ENCODE results near the gene KATNIP.

The KATNIP gene

DNA sequence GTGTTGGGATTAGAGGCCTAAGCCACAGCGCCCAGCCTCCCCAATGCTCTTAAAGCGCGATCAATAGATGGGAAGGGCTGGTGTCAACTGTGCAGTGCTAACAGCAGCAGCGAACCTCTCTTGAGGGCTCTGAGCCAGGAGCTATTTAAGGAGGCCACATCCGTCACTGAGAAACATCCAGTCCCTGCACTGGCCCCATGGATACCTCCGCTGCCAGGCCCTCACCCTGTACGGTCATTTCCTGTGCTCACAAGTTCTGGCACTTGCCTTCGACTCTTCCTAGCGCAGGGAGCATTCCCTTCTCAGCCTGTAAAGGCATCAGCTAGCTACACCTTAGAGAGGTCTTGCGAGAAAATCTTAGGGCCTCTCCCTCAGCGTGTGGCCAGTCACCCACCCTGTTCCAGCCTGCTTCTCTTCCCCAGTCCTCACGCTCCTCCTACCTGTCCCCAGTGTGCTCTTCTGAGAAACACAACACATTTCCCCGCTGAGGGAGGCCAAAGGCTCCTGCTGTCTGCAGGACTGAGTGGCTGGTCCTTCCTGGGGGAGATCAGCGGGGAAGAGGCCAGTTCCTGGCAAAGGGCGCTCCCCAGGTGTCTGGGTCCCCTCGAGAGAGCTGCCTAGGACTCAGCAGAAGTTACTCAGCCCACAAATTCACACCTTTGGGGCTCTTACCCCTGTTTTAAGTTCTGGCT, 28.8 kb upstream of the KATNIP start:
- no peak overlapping the region for H3K4me3 ChIP-seq (ENCODE audit: low read length)
- TF ChIP-seq, protein P1, sequence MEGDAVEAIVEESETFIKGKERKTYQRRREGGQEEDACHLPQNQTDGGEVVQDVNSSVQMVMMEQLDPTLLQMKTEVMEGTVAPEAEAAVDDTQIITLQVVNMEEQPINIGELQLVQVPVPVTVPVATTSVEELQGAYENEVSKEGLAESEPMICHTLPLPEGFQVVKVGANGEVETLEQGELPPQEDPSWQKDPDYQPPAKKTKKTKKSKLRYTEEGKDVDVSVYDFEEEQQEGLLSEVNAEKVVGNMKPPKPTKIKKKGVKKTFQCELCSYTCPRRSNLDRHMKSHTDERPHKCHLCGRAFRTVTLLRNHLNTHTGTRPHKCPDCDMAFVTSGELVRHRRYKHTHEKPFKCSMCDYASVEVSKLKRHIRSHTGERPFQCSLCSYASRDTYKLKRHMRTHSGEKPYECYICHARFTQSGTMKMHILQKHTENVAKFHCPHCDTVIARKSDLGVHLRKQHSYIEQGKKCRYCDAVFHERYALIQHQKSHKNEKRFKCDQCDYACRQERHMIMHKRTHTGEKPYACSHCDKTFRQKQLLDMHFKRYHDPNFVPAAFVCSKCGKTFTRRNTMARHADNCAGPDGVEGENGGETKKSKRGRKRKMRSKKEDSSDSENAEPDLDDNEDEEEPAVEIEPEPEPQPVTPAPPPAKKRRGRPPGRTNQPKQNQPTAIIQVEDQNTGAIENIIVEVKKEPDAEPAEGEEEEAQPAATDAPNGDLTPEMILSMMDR (conservative IDR thresholded peaks at IDR 0.05; ENCODE audit: low read depth, low read length), result no peak
- no peak for DNase-seq (ENCODE audit: low read depth)

DNA sequence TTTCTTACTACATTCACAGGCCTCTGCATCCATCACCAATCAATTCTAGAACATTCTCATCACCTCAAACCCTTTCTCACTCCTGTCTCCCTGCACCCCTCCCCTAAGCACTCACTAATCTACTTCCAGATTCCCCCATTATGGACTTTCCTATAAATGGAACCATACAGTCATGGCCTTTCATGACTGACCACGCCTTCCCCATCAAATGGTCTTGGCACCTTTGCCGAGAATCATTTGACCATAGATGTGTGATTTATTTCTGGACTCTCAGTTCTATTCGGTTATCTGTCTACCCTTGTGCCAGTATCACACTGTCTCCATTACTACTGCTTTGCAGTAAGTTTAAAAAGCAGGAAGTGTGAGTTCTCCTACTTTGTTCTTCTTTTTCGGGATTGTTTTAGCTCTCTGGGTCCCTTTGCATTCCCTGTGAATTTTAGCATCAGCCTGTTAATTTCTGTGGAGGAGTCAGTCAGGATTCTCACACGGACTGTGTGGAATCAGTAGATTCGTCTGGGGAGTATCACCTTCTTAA, 27.7 kb upstream of the KATNIP start:
- TF ChIP-seq, protein P1 (conservative IDR thresholded peaks at IDR 0.05; ENCODE audit: low read depth, low read length), result no peak
- no peak overlapping the region for H3K4me3 ChIP-seq (ENCODE audit: low read length)
- DNase-seq (ENCODE audit: low read depth), result no peak

DNA sequence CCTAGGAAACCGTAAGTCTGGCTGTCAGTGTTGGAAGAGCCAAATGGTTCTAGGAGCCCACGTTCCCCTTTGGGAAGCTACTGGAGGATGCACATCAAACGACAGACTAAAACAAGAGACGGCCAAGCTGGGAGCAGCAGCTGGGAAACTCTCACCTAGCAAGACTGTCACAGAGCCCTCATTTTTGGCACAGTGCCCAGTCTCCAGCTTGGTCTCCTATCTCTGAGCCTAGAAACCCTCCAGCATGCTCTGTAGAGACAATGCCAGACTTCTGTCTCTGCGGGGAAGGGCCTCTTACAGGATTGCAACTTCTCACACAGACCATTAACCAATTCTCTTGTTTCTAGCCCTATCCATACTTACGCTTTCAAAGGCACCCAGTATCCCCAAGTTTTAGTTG, 23.8 kb upstream of the KATNIP start:
- no peak for DNase-seq (ENCODE audit: low read depth)
- TF ChIP-seq, protein P1 (conservative IDR thresholded peaks at IDR 0.05; ENCODE audit: low read depth, low read length), result no peak
- no peak overlapping the region for H3K4me3 ChIP-seq (ENCODE audit: low read length)

DNA sequence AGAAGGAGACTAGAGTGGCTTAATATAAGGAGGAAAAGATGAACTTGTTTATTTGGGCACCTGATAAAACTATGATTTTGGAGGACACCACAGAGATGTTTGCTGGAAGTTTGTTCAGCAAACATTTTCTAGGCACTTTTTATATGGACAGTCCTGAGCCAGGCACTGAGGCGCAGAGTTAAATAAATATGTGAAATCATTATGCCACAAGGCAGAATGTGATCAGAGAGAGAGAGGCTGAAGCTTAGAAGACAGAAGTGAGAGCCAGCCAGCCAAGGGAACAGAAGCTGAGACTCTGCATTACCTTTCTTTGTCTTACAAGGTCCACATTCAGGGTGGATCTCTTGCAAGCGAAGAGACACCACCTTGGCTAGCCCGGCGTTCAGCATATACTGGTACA, 21.6 kb upstream of the KATNIP start:
- no peak for DNase-seq (ENCODE audit: low read depth)
- TF ChIP-seq, protein P1 (conservative IDR thresholded peaks at IDR 0.05; ENCODE audit: low read depth, low read length), result no peak
- H3K4me3 ChIP-seq (ENCODE audit: low read length), result no peak overlapping the region

DNA sequence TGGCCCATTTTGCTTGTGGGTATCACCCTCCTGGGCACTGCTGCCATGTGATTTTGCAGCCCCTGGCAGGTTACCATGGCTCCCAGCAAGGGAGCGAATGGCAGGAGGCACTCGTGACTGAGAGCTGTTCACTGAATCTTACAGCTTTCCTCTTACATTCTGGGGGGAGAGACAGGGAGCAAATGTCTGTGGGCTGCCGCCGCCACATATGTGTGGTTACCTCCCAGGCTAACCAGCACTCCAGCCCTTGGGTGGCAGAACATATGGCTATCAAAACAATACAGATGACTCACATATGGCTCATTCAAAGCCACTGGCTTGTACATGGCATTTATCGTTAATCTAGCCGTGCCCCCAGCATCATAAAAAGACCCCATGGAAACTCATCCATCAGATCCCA, 20.0 kb upstream of the KATNIP start:
- DNase-seq (ENCODE audit: low read depth), result no peak
- H3K4me3 ChIP-seq (ENCODE audit: low read length), result no peak overlapping the region
- TF ChIP-seq, protein P1 (conservative IDR thresholded peaks at IDR 0.05; ENCODE audit: low read depth, low read length), result no peak

DNA sequence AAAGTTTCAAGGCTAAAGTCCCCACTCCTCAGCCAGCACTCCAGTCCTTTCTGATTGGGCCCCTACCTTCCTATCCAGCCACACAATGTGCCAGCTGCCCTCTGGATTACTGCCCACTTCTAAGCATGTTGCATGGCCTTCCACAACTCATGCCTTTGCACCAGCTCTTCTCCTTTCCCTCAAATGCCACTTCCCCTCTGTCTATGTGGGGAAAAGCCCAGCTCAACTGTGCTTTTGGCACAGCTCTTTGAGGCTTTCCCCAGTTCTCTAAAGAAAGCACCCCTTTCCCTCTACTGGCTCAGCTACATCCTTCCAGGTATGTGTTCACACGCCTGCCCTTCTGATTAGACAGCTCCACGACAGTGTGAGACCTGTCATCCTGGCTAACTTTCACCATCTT, 18.8 kb upstream of the KATNIP start:
- no peak for DNase-seq (ENCODE audit: low read depth)
- no peak overlapping the region for H3K4me3 ChIP-seq (ENCODE audit: low read length)
- TF ChIP-seq, protein P1 (conservative IDR thresholded peaks at IDR 0.05; ENCODE audit: low read depth, low read length), result no peak
